NOMO-1 treated with dmso at 0.1 percent for 144 hours (cell line): ENCODE results near the gene FAM53B.

Experiments
- DNase-seq: peaks from one replicate; lab custom pipeline; 2025; ENCODE audit not compliant: unreplicated experiment; lab: John Stamatoyannopoulos, UW

The FAM53B gene

GRCh38 chr10:124711145-124711544 is 33.0 kb downstream of the FAM53B start:
- no peak for DNase-seq

DNA sequence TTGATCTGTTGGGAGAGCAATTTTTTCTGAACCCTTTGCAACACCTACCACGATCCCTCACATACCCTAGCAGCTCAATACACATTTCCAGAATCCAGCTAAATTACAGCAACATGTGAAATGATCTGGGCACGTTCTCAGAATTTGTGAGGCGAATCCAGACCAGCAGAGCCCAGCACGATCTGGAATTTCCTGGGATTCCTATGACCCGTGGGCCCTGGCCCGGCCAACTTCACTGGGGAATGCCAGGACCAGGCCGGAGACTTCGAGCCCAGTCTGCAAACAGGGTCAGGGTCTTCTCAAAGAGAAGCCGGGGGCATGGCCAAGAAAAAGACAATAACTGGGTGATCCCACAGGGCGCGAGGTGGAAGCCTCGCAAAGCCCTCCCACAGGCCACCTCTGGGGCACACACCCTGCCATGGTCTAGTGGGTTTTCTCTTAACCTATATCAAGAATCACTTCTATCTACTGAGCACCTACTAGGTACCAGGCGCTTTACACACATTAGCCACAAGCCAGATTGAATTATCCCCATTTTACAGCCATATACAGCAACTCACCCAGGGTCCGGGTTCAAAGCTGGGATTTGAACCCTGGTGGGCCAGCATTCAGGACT is 33.8 kb downstream of the FAM53B start:
- DNase-seq = no peak

DNA sequence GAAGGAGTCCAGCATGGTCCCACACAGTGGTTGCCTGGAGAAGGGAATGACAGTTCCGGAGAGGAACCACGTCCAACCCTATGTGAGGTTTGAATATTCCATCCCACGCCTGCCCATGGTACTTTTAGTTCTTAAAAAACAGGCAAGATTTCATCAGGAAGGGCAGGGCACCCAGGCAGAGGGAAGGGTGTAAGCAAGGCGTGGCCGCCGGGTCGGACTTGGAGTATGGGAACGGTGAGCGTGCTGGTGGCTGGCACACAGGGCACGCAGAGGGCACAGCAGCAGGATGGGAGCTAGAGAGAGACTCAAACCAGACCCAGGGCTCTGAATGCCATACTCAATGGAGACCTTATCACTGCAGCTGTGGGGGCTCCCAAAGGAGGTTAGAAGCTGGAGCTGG is 34.3 kb downstream of the FAM53B start:
- DNase-seq = no peak

- no peak for DNase-seq
Measured at GRCh38 chr10:124708922-124709520, 35.2 kb downstream of the FAM53B start.

- no peak for DNase-seq
Measured at GRCh38 chr10:124708246-124708779, 35.9 kb downstream of the FAM53B start.

- peak; percentile 17 for DNase-seq
Measured at GRCh38 chr10:124707551-124707950, 36.6 kb downstream of the FAM53B start.

DNA sequence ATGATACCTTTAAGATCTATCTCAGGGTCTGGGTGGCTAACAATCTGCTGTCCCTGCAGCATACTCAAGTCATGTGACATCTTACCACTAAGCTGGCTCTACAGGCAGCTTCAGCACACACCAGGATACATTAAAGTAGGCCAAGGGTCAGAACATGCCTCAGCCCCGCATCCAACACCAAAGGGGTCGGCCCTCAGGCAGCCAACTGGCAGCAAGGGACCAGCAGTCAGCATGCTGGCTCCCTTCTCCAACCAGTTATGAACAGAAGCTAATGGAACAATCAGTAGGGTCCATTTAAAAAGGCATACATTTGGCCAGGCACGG is 37.1 kb downstream of the FAM53B start:
- no peak for DNase-seq

GRCh38 chr10:124706462-124707143 is 37.6 kb downstream of the FAM53B start:
- DNase-seq = no peak

DNA sequence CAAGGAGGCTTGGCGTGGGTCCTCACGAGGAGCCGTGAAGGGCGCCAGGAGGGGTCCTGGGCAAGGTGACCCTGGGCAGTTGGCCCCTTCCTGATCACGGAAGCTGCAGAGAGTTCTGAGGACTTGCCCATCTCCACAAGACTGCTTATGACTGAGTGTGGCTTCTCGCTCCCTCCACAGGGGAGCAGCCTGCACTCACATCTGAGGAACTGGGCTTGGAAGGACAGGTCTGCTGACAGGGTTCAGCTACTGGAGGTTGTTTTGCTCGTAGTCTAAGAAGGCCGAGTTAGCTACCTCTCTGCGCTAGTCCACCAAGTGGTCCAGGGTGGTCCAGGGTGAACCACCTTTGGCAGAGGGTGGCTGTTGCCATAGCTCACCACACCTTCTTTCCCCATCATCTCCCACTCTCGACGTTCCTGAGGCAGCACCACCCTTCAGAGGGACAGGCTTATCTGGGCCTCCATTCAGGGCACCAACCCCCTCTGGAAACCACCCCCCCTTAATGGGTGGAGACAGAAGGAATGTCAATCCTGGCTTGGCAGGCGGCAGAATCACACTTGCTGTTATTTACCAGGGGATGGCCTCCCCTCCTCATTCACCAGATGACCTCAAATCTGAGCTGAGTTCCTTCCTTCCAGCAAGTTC is 38.2 kb downstream of the FAM53B start:
- DNase-seq = no peak

DNA sequence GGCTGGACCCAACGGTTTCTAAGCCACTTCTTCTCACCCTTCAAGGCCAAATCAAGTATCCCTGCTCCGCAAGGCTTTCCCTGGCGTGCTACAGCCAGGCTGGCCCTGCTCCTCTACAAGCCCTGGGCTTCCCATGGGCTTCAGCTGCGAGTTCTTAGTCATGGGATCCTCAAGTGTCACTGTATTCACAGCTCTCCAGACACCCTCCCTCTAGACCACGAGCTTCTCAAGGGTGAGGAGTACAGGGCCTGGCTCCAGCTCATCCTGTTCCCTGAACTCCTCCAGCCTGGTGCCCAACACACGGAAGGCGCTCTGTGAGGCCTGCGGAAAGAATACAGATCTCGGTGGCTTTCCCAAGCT is 38.8 kb downstream of the FAM53B start:
- no peak for DNase-seq

- DNase-seq = no peak
Measured at GRCh38 chr10:124704428-124705380, 39.5 kb downstream of the FAM53B start.

DNA sequence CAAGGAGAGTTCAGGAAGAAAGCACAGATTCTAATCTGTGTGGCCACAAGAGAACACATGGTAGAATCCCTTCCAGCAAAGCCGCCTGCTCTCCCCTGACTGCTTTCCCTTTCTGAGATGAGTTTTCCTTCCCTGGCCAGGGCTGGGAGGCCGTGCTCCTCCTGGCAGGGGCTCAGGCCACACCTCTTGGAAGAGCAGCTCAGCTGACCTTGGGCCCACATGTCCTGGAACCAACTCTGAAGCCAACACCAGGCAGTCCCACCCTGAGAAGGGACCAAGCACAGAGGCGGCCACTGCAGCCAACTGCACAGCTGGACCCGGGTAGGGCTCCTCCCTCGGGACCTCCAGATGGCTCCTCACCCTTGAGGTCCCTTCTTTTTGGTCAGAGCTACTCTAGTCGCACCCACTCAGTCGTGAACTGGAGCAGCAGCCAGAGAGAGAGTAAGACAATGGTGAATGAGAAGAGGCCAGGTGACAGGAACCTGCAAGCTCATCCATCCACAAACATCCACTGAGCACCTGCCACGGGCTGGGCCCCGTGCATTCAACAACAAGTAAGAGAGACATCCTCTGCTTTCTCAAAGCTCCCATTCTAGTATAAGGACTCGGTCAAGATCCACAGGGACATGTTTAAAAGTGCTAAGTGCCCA is 40.3 kb downstream of the FAM53B start:
- DNase-seq = no peak

DNA sequence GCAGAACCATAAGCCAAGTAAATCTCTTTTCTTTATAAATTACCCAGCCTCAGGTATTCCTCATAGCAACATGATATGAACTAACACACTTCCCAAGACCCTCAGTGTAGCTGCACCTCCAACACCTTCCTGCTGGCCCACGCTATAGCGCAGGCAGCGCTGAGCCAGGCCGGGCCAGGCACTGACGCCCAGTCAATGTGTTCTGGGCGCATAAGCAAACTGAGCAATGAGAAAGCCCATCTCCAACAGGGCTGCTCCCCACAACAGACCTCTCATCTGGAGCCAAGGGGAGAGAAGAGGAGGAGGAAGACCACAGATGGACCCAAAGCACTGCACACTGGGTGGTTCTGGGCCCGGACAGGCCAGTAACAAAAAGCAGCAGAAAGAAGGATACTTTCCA is 40.8 kb downstream of the FAM53B start:
- no peak for DNase-seq

DNA sequence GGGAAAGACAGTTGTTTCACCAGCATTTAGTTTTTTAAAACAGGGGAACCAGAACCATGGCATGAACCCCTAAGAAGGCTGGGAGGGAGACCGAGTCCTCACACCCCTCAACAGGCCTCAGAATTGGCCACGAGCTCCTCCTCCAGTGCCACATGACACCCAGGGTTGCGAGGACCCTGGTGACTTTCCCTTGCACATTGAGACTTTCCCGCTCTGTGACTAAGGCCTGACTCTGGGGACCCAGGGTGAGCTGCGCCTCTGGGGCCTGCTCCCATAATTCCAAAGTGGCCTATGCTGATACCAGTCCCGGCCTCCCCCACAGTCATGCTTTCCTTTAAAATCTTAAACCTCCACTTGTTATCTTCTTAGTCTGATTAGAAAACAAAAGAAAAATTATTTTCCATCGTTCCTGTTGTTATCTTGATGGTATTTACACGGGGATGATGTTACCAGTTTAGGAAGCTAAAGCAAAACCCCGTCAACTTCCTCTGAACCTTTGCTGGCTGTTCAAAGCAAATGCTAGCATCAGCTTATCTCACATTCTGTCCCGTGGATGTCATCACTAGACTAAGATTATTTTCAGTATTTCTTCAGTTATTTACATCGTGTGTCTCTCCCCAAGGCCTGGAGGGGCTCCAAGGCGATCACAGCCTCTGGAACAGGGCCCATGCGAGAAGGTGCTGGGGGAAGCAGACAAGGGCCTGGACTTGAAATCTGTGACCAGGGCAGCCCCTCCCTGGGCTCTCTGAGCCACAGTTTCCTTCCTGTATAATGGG is 42.1 kb downstream of the FAM53B start:
- DNase-seq = no peak

GRCh38 chr10:124701435-124701834 is 42.7 kb downstream of the FAM53B start:
- DNase-seq = no peak

GRCh38 chr10:124701038-124701365 is 43.2 kb downstream of the FAM53B start:
- DNase-seq = no peak

- DNase-seq = peak; percentile 62
Measured at GRCh38 chr10:124700293-124701037, 43.7 kb downstream of the FAM53B start.

GRCh38 chr10:124699471-124700292 is 44.5 kb downstream of the FAM53B start:
- DNase-seq = no peak
